ENCODE data around the gene ECD.

DNA sequence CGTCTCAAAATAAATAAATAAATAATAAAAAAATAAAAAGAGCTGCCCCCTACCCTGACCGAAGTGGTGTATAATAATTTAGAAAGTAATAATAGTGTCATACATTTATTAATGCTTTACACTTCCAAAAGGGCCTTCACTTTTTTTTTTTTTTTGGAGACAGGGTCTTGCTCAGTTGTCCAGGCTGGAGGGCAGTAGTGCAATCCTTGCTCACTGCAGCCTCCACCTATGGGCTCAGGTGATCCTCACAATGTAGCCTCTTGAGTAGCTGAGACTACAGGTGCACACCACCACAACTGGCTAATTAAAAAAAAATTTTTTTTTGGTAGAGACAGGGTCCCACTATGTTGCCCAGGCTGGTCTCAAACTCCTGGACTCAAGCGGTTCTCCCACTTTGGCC, 1.5 kb upstream of the ECD start:
- TF ChIP-seq POLR2A (IDR thresholded peaks at IDR 0.05), result no peak
- TF ChIP-seq, protein P1, sequence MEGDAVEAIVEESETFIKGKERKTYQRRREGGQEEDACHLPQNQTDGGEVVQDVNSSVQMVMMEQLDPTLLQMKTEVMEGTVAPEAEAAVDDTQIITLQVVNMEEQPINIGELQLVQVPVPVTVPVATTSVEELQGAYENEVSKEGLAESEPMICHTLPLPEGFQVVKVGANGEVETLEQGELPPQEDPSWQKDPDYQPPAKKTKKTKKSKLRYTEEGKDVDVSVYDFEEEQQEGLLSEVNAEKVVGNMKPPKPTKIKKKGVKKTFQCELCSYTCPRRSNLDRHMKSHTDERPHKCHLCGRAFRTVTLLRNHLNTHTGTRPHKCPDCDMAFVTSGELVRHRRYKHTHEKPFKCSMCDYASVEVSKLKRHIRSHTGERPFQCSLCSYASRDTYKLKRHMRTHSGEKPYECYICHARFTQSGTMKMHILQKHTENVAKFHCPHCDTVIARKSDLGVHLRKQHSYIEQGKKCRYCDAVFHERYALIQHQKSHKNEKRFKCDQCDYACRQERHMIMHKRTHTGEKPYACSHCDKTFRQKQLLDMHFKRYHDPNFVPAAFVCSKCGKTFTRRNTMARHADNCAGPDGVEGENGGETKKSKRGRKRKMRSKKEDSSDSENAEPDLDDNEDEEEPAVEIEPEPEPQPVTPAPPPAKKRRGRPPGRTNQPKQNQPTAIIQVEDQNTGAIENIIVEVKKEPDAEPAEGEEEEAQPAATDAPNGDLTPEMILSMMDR (IDR thresholded peaks at IDR 0.05), result no peak
